Left ventricle myocardium superior (tissue), 1 donor: ENCODE measurements around the gene PROSER2. TPM values are rescaled to one million over a fixed set of nuclear protein-coding genes. Genes with fewer than 3 reads are reported as not detected.

ENCODE experiments used
- ATAC-seq: fragments of 200-7000 bp; cut with Tn5 transposase; one replicate; pipeline ENCODE4 v1.9.1; 2020; ENCODE audit warnings: mild to moderate bottlenecking, moderate library complexity
- DNase-seq: peaks from one replicate; pipeline ENCODE4 v3.0.0-alpha.2; 2020
- intact Hi-C: fragments of 100-400 bp; cut with micrococcal nuclease; formaldehyde crosslinking; loops from one replicate; pipeline ENCODE4 v1.11.0; 2022
- long read RNA-seq: library from polyadenylated mRNA; unstranded; transcript quantifications from one replicate; pipeline ENCODE4 v2.0.0, GENCODE V29; 2021
- total RNA-seq: library from RNA; stranded (reverse); fragmentation: NEBNext Ultra II Directional; extraction: Animal tissue kit (Norgen Biotek cat#: 25700); gene quantifications from one replicate; pipeline ENCODE4 v1.2.1, GENCODE V29; 2021
- donor health status: DM: no; HTN: yes; CAD: no; lungs with severe emphysema.

PROSER2 gene
- 1.1 TPM for total RNA-seq
- long read RNA-seq, partial matches to known transcripts, result 0 of 1 reads
- long read RNA-seq, other reads (novel, unspliced or antisense), result 0 of 1 reads

- DNase-seq (peak; percentile 80), ATAC-seq (peak; percentile 97)
Measured at GRCh38 chr10:11823122-11823988, at the start of gene PROSER2. PROSER2 (plus strand) TSS chr10:11823356; CDS start chr10:11852078, 28,722 bp downstream.

GRCh38 chr10:11773761-11774441, 49.3 kb upstream of the PROSER2 start:
- ATAC-seq (no peak), DNase-seq (no peak)
- intact Hi-C loops, result no loop called here

More at GRCh38 chr10:11823122-11823988, at the start of gene PROSER2:
- intact Hi-C loops, result no loop called here

- DNase-seq (no peak), ATAC-seq (no peak)
- intact Hi-C loops, result no loop called here
Measured at GRCh38 chr10:11775412-11775811, 47.7 kb upstream of the PROSER2 start.

- intact Hi-C loops, result no loop called here
- no peak for ATAC-seq
- no peak for DNase-seq
Measured at GRCh38 chr10:11776080-11776479, 47.1 kb upstream of the PROSER2 start.

- DNase-seq, result no peak
- ATAC-seq, result no peak
- intact Hi-C loops, result loop anchor here (10.0 kb wide), 1 partner anchor 204 kb away; no protein-coding TSS in a partner anchor
Measured at GRCh38 chr10:11781114-11781513, 42.0 kb upstream of the PROSER2 start.

- intact Hi-C loops, result loop anchor here (10.0 kb wide), 1 partner anchor 202 kb away; no protein-coding TSS in a partner anchor
Measured at GRCh38 chr10:11782793-11783557, 40.2 kb upstream of the PROSER2 start.

GRCh38 chr10:11783558-11783865, 39.6 kb upstream of the PROSER2 start:
- ATAC-seq, result no peak
- intact Hi-C loops, result loop anchor here (10.0 kb wide), 1 partner anchor 201 kb away; no protein-coding TSS in a partner anchor

More at GRCh38 chr10:11782793-11783557, 40.2 kb upstream of the PROSER2 start:
- no peak for ATAC-seq
- no peak for DNase-seq

GRCh38 chr10:11787374-11787773, 35.8 kb upstream of the PROSER2 start:
- intact Hi-C loops, result loop anchor here (10.0 kb wide), 1 partner anchor 197 kb away; no protein-coding TSS in a partner anchor
- DNase-seq (no peak), ATAC-seq (no peak)

More at GRCh38 chr10:11783558-11783865, 39.6 kb upstream of the PROSER2 start:
- no peak for DNase-seq

- intact Hi-C loops, result loop anchor here (10.0 kb wide), 1 partner anchor 197 kb away; no protein-coding TSS in a partner anchor
- no peak for ATAC-seq
- no peak for DNase-seq
Measured at GRCh38 chr10:11787846-11788245, 35.3 kb upstream of the PROSER2 start.

GRCh38 chr10:11789306-11789705, 33.9 kb upstream of the PROSER2 start:
- intact Hi-C loops, result loop anchor here (10.0 kb wide), 1 partner anchor 195 kb away; no protein-coding TSS in a partner anchor
- DNase-seq (no peak), ATAC-seq (no peak)

- ATAC-seq (no peak), DNase-seq (no peak)
- intact Hi-C loops, result loop anchor here (10.0 kb wide), 1 partner anchor 195 kb away; no protein-coding TSS in a partner anchor
Measured at GRCh38 chr10:11789956-11790355, 33.2 kb upstream of the PROSER2 start.

- no peak for ATAC-seq
- DNase-seq, result no peak
- intact Hi-C loops, result no loop called here
Measured at GRCh38 chr10:11793762-11794479, 29.2 kb upstream of the PROSER2 start.

GRCh38 chr10:11794566-11794965, 28.6 kb upstream of the PROSER2 start:
- DNase-seq (no peak), ATAC-seq (no peak)
- intact Hi-C loops, result no loop called here

GRCh38 chr10:11795101-11795920, 27.8 kb upstream of the PROSER2 start:
- no peak for ATAC-seq
- intact Hi-C loops, result no loop called here

GRCh38 chr10:11796474-11796873, 26.7 kb upstream of the PROSER2 start:
- ATAC-seq (no peak), DNase-seq (no peak)
- intact Hi-C loops, result no loop called here

More at GRCh38 chr10:11795101-11795920, 27.8 kb upstream of the PROSER2 start:
- DNase-seq, result no peak

- DNase-seq (no peak), ATAC-seq (no peak)
- intact Hi-C loops, result no loop called here
Measured at GRCh38 chr10:11797281-11797680, 25.9 kb upstream of the PROSER2 start.

GRCh38 chr10:11797847-11798633, 25.1 kb upstream of the PROSER2 start:
- ATAC-seq (no peak), DNase-seq (no peak)
- intact Hi-C loops, result no loop called here
